ENCODE measurements around the gene TMEM204. TPM values are rescaled to one million over a fixed set of nuclear protein-coding genes. Genes with fewer than 3 reads are reported as not detected.
A peak's percentile ranks its signal among the peaks of the same experiment; 100 is the strongest.
"Not testable (repeated sequence)": the region's sequence is repeated elsewhere in the genome, so short reads cannot be mapped to it uniquely, and the experiment has no call there.

The TMEM204 gene
- polyA plus RNA-seq, 1 experiment = 6.2 TPM

GRCh38 chr16:1583180-1583579, 49.7 kb downstream of the TMEM204 start:
- ChIA-PET CTCF (no interaction called here), POLR2A (no interaction called here)
- Histone ChIP-seq H3K4me3 (ENCODE audit: low read depth, low read length) (no peak overlapping the region), H3K27ac (ENCODE audit: low read depth, low read length) (no peak overlapping the region), H3K9me3 (ENCODE audit: control insufficient read depth, insufficient read depth, low read length) (no peaks in the 10 kb centered on the region), H3K27me3 (ENCODE audit: control insufficient read depth, insufficient read depth, low read length) (no peaks in the 10 kb centered on the region)
- no peak for DNase-seq (ENCODE audit: low read depth, low spot score)
- no peak for TF ChIP-seq CTCF (IDR thresholded peaks at IDR 0.05; ENCODE audit: low read depth, low read length)

GRCh38 chr16:1584926-1585484, 51.5 kb downstream of the TMEM204 start:
- TF ChIP-seq CTCF (IDR thresholded peaks at IDR 0.05; ENCODE audit: low read depth, low read length) = no peak
- DNase-seq (ENCODE audit: low read depth, low spot score) = no peak
- POLR2A ChIA-PET = no interaction called here
- CTCF ChIA-PET = no interaction called here
- H3K9me3 ChIP-seq (ENCODE audit: control insufficient read depth, insufficient read depth, low read length) = no peaks in the 10 kb centered on the region
- H3K27me3 ChIP-seq (ENCODE audit: control insufficient read depth, insufficient read depth, low read length) = no peaks in the 10 kb centered on the region
- no peak overlapping the region for H3K4me3 ChIP-seq (ENCODE audit: low read depth, low read length)
- H3K27ac ChIP-seq (ENCODE audit: low read depth, low read length) = no peak overlapping the region

GRCh38 chr16:1590366-1590765, 56.9 kb downstream of the TMEM204 start:
- H3K27me3 ChIP-seq (ENCODE audit: control insufficient read depth, insufficient read depth, low read length) = no peaks in the 10 kb centered on the region
- no peak overlapping the region for H3K4me3 ChIP-seq (ENCODE audit: low read depth, low read length)
- TF ChIP-seq CTCF (IDR thresholded peaks at IDR 0.05; ENCODE audit: low read depth, low read length) = no peak
- no peak for DNase-seq (ENCODE audit: low read depth, low spot score)
- H3K27ac ChIP-seq (ENCODE audit: low read depth, low read length) = no peak overlapping the region
- H3K9me3 ChIP-seq (ENCODE audit: control insufficient read depth, insufficient read depth, low read length) = no peaks in the 10 kb centered on the region; the same call in 1 of the 2 replicates
- POLR2A ChIA-PET = no interaction called here
- CTCF ChIA-PET = no interaction called here

GRCh38 chr16:1590930-1591705, 57.7 kb downstream of the TMEM204 start:
- POLR2A ChIA-PET = no interaction called here
- TF ChIP-seq CTCF (IDR thresholded peaks at IDR 0.05; ENCODE audit: low read depth, low read length) = no peak
- Histone ChIP-seq H3K27ac (ENCODE audit: low read depth, low read length) (no peak overlapping the region), H3K27me3 (ENCODE audit: control insufficient read depth, insufficient read depth, low read length) (no peaks in the 10 kb centered on the region), H3K4me3 (ENCODE audit: low read depth, low read length) (no peak overlapping the region), H3K9me3 (ENCODE audit: control insufficient read depth, insufficient read depth, low read length) (no peaks in the 10 kb centered on the region; the same call in 1 of the 2 replicates)
- DNase-seq (ENCODE audit: low read depth, low spot score) = no peak
- CTCF ChIA-PET = no interaction called here

GRCh38 chr16:1592446-1592845, 59.0 kb downstream of the TMEM204 start:
- no peaks in the 10 kb centered on the region for H3K27me3 ChIP-seq (ENCODE audit: control insufficient read depth, insufficient read depth, low read length)
- DNase-seq (ENCODE audit: low read depth, low spot score) = no peak
- TF ChIP-seq CTCF (IDR thresholded peaks at IDR 0.05; ENCODE audit: low read depth, low read length) = no peak
- POLR2A ChIA-PET = no interaction called here
- no peak overlapping the region for H3K4me3 ChIP-seq (ENCODE audit: low read depth, low read length)
- H3K9me3 ChIP-seq (ENCODE audit: control insufficient read depth, insufficient read depth, low read length) = no peaks in the 10 kb centered on the region; the same call in 1 of the 2 replicates
- H3K27ac ChIP-seq (ENCODE audit: low read depth, low read length) = peak overlapping the region; percentile 2
- CTCF ChIA-PET = no interaction called here

- DNase-seq (ENCODE audit: low read depth, low spot score); H3K4me3 ChIP-seq (ENCODE audit: low read depth, low read length); H3K27ac ChIP-seq (ENCODE audit: low read depth, low read length); H3K9me3 ChIP-seq (ENCODE audit: control insufficient read depth, insufficient read depth, low read length); POLR2A ChIA-PET; CTCF ChIA-PET; H3K27me3 ChIP-seq (ENCODE audit: control insufficient read depth, insufficient read depth, low read length): not testable (repeated sequence)
Measured at GRCh38 chr16:1595511-1595910, 62.0 kb downstream of the TMEM204 start.

Data from AG04450 (cell line).